Measurements from ENCODE around the gene KLHL8.

The KLHL8 gene

DNA sequence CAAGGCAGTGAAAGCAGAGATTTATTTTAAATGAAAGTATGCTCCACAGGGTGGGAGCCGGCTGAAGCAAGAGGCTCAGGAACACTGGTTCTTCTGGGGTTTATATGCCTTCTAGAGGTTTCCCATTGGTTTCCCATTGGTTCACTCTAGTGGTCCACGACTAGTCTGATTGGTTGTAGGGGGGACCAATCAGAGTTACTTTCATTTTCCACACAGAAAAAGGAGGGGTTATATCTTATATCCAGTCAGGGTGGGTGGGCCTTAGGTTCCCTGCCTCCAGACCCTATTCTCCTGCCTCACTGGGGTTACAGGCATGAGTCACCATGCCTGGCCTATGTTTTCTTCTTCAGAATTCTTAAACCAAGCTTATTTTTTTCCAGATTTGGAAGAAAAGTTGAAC is 101.6 kb downstream of the KLHL8 start:
- no peak for DNase-seq

DNA sequence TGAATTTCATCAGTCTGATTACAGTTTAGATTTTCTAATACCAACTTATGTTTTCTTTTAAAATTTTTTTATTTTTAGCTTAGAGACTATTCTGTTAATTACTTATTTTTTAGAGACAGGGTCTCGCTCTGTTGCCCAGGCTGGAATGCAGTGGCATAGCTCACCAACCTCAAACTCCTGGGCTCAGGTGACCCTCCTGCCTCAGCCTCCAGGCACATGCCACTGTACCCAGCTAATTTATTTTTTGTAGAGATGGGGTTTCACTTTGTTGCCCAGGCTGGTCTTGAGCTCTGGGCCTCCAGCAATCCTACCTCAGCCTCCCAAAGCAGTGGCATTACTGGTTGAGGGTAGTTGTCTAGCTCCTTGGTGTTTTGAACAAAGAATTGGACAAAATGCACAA is 102.0 kb downstream of the KLHL8 start:
- no peak for DNase-seq

DNA sequence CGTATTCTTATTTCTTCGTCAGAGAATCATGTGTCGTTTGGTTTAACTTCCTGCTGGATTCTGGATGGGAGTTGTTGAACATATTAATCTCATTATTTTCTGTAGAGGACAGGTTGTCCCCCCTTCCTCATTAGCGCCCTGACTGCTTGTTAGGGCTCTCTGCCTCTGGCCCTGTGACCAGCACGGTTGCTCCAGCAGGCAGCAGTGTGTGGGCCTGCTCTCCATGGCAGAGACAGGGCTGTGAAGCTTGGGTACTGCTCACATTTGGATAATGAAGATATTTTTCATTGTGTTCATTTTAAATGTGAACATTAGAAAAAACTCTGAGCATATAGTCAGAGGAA is 102.7 kb downstream of the KLHL8 start:
- no peak for DNase-seq

DNA sequence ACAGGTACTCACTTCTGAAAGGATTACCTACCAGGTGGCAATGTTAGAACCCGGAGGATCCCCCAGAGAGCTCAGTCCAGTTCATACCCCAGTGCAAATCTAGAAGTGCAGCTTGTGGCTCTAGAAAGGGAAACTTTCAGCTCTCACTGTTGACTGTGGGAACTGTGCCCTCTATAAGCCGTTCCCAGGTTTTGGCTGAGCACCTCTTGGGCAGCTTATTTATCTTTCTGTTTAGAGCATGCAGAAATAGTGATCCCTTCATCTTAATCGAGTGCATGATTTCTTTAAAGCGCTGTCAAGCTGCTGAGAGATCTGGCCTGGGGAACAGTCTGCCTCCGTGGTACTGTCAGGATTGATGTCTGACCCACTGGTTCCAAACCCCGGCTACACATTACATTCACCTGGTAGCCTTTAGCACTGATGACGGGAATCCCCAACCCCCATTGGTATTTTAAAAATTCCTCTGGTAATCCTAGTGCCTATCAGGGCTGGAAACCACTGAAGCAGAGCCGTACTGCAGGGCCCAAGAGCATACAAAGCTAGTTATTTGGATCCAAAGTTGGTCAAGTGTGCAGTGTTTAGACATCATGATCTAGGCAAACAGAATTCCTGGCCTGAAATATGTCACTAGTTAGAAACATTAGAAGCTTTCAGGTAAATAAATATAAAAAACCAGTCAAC is 103.2 kb downstream of the KLHL8 start:
- no peak for DNase-seq

DNA sequence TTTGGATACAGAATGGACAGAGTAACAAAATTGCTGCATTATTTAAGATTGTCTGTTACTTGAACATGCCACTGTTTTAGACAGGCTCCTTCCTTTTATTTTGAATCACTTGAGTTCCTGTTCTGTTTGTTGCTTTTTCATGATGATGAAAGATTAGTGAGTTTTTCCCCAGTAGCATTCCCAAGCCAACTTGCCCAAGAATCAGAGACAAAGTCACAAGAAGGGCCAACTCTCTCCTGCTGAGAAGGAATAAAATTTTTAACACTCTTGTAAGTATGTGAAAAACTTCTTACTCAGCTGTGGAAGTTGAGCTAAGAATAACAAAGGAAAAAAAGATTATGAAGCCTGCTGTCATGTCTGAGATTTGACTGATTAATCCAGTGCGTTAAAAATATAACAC is 104.2 kb downstream of the KLHL8 start:
- DNase-seq = no peak

DNA sequence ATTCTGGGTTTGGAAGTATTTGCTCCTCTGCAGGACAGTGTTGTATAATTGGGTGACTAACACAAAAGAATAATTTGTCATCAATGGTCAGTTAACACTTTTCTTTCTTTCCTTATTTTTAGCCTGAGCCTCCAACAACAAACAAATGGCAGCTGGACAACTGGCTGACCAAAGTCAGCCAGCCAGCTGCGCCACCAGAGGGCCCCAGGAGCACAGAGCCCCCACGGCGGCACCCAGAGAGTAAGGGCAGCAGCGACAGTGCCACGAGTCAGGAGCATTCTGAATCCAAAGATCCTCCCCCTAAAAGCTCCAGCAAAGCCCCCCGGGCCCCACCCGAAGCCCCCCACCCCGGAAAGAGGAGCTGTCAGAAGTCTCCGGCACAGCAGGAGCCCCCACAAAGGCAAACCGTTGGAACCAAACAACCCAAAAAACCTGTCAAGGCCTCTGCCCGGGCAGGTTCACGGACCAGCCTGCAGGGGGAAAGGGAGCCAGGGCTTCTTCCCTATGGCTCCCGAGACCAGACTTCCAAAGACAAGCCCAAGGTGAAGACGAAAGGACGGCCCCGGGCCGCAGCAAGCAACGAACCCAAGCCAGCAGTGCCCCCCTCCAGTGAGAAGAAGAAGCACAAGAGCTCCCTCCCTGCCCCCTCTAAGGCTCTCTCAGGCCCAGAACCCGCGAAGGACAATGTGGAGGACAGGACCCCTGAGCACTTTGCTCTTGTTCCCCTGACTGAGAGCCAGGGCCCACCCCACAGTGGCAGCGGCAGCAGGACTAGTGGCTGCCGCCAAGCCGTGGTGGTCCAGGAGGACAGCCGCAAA is 106.0 kb downstream of the KLHL8 start:
- no peak for DNase-seq

DNA sequence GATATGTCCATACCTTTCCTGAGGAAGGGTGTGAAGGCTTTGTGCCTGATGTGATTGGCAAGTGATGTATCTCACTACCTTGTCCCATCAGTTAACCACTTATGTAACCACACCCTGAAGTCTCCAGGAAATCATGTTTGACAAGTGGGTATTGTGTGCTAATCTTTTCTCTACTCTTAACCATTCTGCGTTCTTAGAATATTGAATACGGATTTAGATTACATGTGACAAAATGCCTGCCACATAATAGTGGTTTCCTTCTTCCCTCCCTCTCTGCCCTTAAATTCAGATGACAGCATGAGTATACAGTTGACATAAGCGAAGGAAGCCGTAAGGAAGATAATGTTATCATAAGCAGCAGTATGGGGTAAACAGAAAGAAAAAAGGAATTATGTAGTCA is 108.4 kb downstream of the KLHL8 start:
- DNase-seq = no peak

Data from 8988T (cell line).